Lower leg skin (tissue), 4 donors: ENCODE measurements around the gene DUOX1. TPM values are rescaled to one million over a fixed set of nuclear protein-coding genes. Genes with fewer than 3 reads are reported as not detected.

Source experiments
- DNase-seq, 2 donors: peaks; one replicate each; pipeline ENCODE4 v3.0.0-alpha.2; 2019; ENCODE audit warnings: low spot score in 2 of 2
- H3K4me3 ChIP-seq: fragments of 200-600 bp; sonication (generic); 2 replicates; pipeline ENCODE4 v1.5.1; 2017; ENCODE audit warnings: mild to moderate bottlenecking, low read depth; ENCODE audit not compliant: poor library complexity, severe bottlenecking
- CTCF ChIP-seq, 3 donors: fragments of 450-650 bp; IDR thresholded peaks; one replicate each; pipeline ENCODE4 v1.5.1; 2016; ENCODE audit warnings: antibody characterized with exemption in 3 of 3, mild to moderate bottlenecking in 3 of 3, moderate library complexity in 2 of 3
- POLR2A ChIP-seq, 2 donors: fragments of 450-650 bp; IDR thresholded peaks; one replicate each; pipeline ENCODE4 v1.6.1; 2016 to 2017; ENCODE audit warnings: antibody characterized with exemption in 2 of 2, mild to moderate bottlenecking in 1 of 2, moderate library complexity in 1 of 2
- WGBS, 2 donors: methylation state at CpG; one replicate each; pipeline ENCODE4 v1.1.5; 2018; 5-methylcytosine and 5-hydroxymethylcytosine counted together
- intact Hi-C: fragments of 100-400 bp; cut with DNase I; formaldehyde crosslinking; loops from one replicate; pipeline ENCODE4 v1.15.0; 2023; ENCODE audit warnings: low total_unique reads
- total RNA-seq, 4 donors: library from RNA; depleted of rRNA; stranded (reverse); fragments of >200 nt; gene quantifications; one replicate each; pipeline ENCODE4 v1.1.0, GENCODE V29; 2016

DUOX1 gene
- total RNA-seq, 4 donors from 2014 or later, result 90.1 to 162 (median 114) TPM

- intact Hi-C loops, result no loop called here
- 78 to 85% methylated on average over 12 of the region's 12 CpGs for WGBS, 2 donors
- no peak for DNase-seq
- TF ChIP-seq CTCF (IDR thresholded peaks at IDR 0.05) (no peak), POLR2A (IDR thresholded peaks at IDR 0.05) (no peak)
- no peak overlapping the region for H3K4me3 ChIP-seq
Observed at GRCh38 chr15:45138814-45139765, 9.3 kb downstream of the DUOX1 start.

GRCh38 chr15:45139770-45140169 lies 10.0 kb downstream of the DUOX1 start:
- intact Hi-C loops, result no loop called here
- TF ChIP-seq CTCF (IDR thresholded peaks at IDR 0.05) (no peak), POLR2A (IDR thresholded peaks at IDR 0.05) (no peak)
- no peak for DNase-seq
- 96 to 97% methylated on average over 6 of the region's 6 CpGs for WGBS, 2 donors
- H3K4me3 ChIP-seq, result no peak overlapping the region

GRCh38 chr15:45140557-45141250 lies 10.9 kb downstream of the DUOX1 start:
- intact Hi-C loops, result no loop called here
- no peak for DNase-seq
- 96 to 97% methylated on average over 10 of the region's 10 CpGs for WGBS, 2 donors
- no peak for TF ChIP-seq POLR2A (IDR thresholded peaks at IDR 0.05)
- no peak for TF ChIP-seq CTCF (IDR thresholded peaks at IDR 0.05)
- H3K4me3 ChIP-seq, result no peak overlapping the region

- no peak for TF ChIP-seq POLR2A (IDR thresholded peaks at IDR 0.05)
- TF ChIP-seq CTCF (IDR thresholded peaks at IDR 0.05), result no peak
- intact Hi-C loops, result no loop called here
- DNase-seq, result no peak
- WGBS, 2 donors, result 77 to 81% methylated on average over 5 of the region's 5 CpGs
- no peak overlapping the region for H3K4me3 ChIP-seq
Observed at GRCh38 chr15:45141386-45141785, 11.6 kb downstream of the DUOX1 start.

- intact Hi-C loops, result no loop called here
- WGBS, 2 donors, result 87 to 90% methylated on average over 7 of the region's 7 CpGs
- no peak for DNase-seq
- no peak for TF ChIP-seq POLR2A (IDR thresholded peaks at IDR 0.05)
- H3K4me3 ChIP-seq, result no peak overlapping the region
Observed at GRCh38 chr15:45143056-45143455, 13.3 kb downstream of the DUOX1 start.

GRCh38 chr15:45143946-45144345 lies 14.2 kb downstream of the DUOX1 start:
- no peak overlapping the region for H3K4me3 ChIP-seq
- intact Hi-C loops, result no loop called here
- DNase-seq, result no peak
- 91 to 92% methylated on average over 7 to 11 of the region's 11 CpGs for WGBS, 2 donors
- no peak for TF ChIP-seq CTCF (IDR thresholded peaks at IDR 0.05)
- no peak for TF ChIP-seq POLR2A (IDR thresholded peaks at IDR 0.05)
